Upper lobe of left lung (tissue), 6 donors: ENCODE results near the gene GJB6. TPM values are rescaled to one million over a fixed set of nuclear protein-coding genes. Genes with fewer than 3 reads are reported as not detected.
"Not testable (repeated sequence)": the region's sequence is repeated elsewhere in the genome, so short reads cannot be mapped to it uniquely, and the experiment has no call there.

Source experiments
- ATAC-seq, 2 donors: fragments of 200-7000 bp; cut with Tn5 transposase; one replicate each; pipeline ENCODE4 v1.9.1; 2022; ENCODE audit warnings: mild to moderate bottlenecking in 2 of 2, moderate library complexity in 2 of 2; ENCODE audit not compliant: low FRiP score in 2 of 2
- DNase-seq, 2 donors: peaks; one replicate each; pipeline ENCODE4 v3.0.0-alpha.2; 2019 to 2020
- H3K27ac ChIP-seq, 4 donors: fragments of 200-600 bp; sonication (generic); one replicate each; pipeline ENCODE4 v1.5.1; 2016 to 2019
- H3K27me3 ChIP-seq, 4 donors: fragments of 200-600 bp; sonication (generic); one replicate each; pipeline ENCODE4 v1.5.1; 2017 to 2019
- H3K36me3 ChIP-seq, 4 donors: fragments of 200-600 bp; sonication (generic); one replicate each; pipeline ENCODE4 v1.5.1; 2016 to 2019
- H3K4me1 ChIP-seq, 4 donors: fragments of 200-600 bp; sonication (generic); one replicate each; pipeline ENCODE4 v1.5.1; 2018 to 2019
- H3K4me3 ChIP-seq, 4 donors: fragments of 200-600 bp; sonication (generic); one replicate each; pipeline ENCODE4 v1.5.1; 2017 to 2019; ENCODE audit warnings: mild to moderate bottlenecking in 2 of 4, moderate library complexity in 1 of 4
- H3K9me3 ChIP-seq, 4 donors: fragments of 200-600 bp; sonication (generic); one replicate each; pipeline ENCODE4 v1.5.1; 2018 to 2019
- CTCF ChIP-seq, 6 experiments: fragments of 450-650 bp in 4 of 6; fragments of 200-600 bp in 2 of 6; sonication (generic) in 2 of 6; IDR thresholded peaks; one replicate each; pipeline ENCODE4 v1.5.1; 2016 to 2019; ENCODE audit warnings: antibody characterized with exemption in 6 of 6
- EP300 ChIP-seq, 4 donors: sonication (generic); formaldehyde crosslinking; IDR thresholded peaks; one replicate each; pipeline ENCODE4 v1.5.1; 2017; ENCODE audit warnings: antibody characterized with exemption in 4 of 4, control low read depth in 2 of 4
- POLR2A ChIP-seq, 4 donors: fragments of 450-650 bp; IDR thresholded peaks; one replicate each; pipeline ENCODE4 v1.5.1; 2016 to 2017; ENCODE audit warnings: antibody characterized with exemption in 4 of 4, mild to moderate bottlenecking in 2 of 4
- POLR2AphosphoS5 ChIP-seq, 2 donors: sonication (generic); formaldehyde crosslinking; IDR thresholded peaks; one replicate each; pipeline ENCODE4 v1.5.1; 2017; ENCODE audit warnings: antibody characterized with exemption in 2 of 2
- WGBS, 2 donors: methylation state at CpG; one replicate each; pipeline ENCODE4 v1.1.5; 2017 to 2018; 5-methylcytosine and 5-hydroxymethylcytosine counted together
- total RNA-seq, 6 donors: library from RNA; depleted of rRNA in 4 of 6; stranded (reverse); fragments of >200 nt in 4 of 6; gene quantifications; one replicate each; pipeline versions ENCODE4 v1.1.0 to v1.2.1, GENCODE V29; 2016 to 2021
- donor health status: DM: no; HTN: no; CAD: no; lungs with moderate emphysema.
- donor health status: DM: no; HTN: yes; CAD: no; lungs with severe emphysema.

GJB6 gene
- total RNA-seq = not detected

- peaks cover 9 to 13% (median 12%) of the 10 kb centered on the region in 4 donors for H3K4me1 ChIP-seq
- no peak for TF ChIP-seq EP300 (IDR thresholded peaks at IDR 0.05)
- no peak for TF ChIP-seq POLR2AphosphoS5 (IDR thresholded peaks at IDR 0.05)
- TF ChIP-seq POLR2A (IDR thresholded peaks at IDR 0.05) = no peak
- no peak for TF ChIP-seq CTCF (IDR thresholded peaks at IDR 0.05)
- WGBS, 2 donors = 1 to 8% methylated on average over 11 to 24 of the region's 85 CpGs
- peak within 1 kb of the TSS in 3 of 4 donors; percentile 34 to 43 (median 40) for H3K4me3 ChIP-seq
- peaks cover 0 to 22% (median 8%) of the 10 kb centered on the region in 4 donors for H3K27me3 ChIP-seq
- ATAC-seq (peak in 1 of 2 donors; percentile 42), DNase-seq (peak in 1 of 2 donors; percentile 88)
- H3K27ac ChIP-seq = no peak within 1 kb of the TSS
- H3K36me3 ChIP-seq = no peaks in the 10 kb centered on the region
- no peaks in the 10 kb centered on the region for H3K9me3 ChIP-seq
Measured at GRCh38 chr13:20231839-20232555, at the start of gene GJB6. GJB6 (minus strand) TSS chr13:20232319; CDS start chr13:20223480, 8,839 bp downstream.

GRCh38 chr13:20276901-20277300 is 44.8 kb upstream of the GJB6 start:
- H3K9me3 ChIP-seq, H3K27me3 ChIP-seq, H3K4me3 ChIP-seq, H3K4me1 ChIP-seq, H3K36me3 ChIP-seq, H3K27ac ChIP-seq, ATAC-seq, DNase-seq: not testable (repeated sequence)
- WGBS, 2 donors = 76 to 87% methylated on average over 5 of the region's 5 CpGs

- no peaks in the 10 kb centered on the region for H3K36me3 ChIP-seq
- DNase-seq (peak in 1 of 2 donors; percentile 47), ATAC-seq (no peak)
- 68 to 74% methylated on average over 4 of the region's 4 CpGs for WGBS, 2 donors
- TF ChIP-seq POLR2AphosphoS5 (IDR thresholded peaks at IDR 0.05) (no peak), CTCF (IDR thresholded peaks at IDR 0.05) (no peak), EP300 (IDR thresholded peaks at IDR 0.05) (no peak), POLR2A (IDR thresholded peaks at IDR 0.05) (no peak)
- H3K27ac ChIP-seq = no peak overlapping the region
- H3K4me1 ChIP-seq = no peaks in the 10 kb centered on the region
- no peaks in the 10 kb centered on the region for H3K9me3 ChIP-seq
- no peak overlapping the region for H3K4me3 ChIP-seq
- no peaks in the 10 kb centered on the region for H3K27me3 ChIP-seq
Measured at GRCh38 chr13:20274466-20274865, 42.3 kb upstream of the GJB6 start.

- DNase-seq (no peak), ATAC-seq (no peak)
- no peaks in the 10 kb centered on the region for H3K4me1 ChIP-seq
- H3K27ac ChIP-seq = no peak overlapping the region
- no peaks in the 10 kb centered on the region for H3K36me3 ChIP-seq
- no peaks in the 10 kb centered on the region for H3K9me3 ChIP-seq
- H3K4me3 ChIP-seq = no peak overlapping the region
- 64 to 71% methylated on average over 17 of the region's 17 CpGs for WGBS, 2 donors
- TF ChIP-seq POLR2AphosphoS5 (IDR thresholded peaks at IDR 0.05) (no peak), POLR2A (IDR thresholded peaks at IDR 0.05) (no peak)
- no peaks in the 10 kb centered on the region for H3K27me3 ChIP-seq
Measured at GRCh38 chr13:20272588-20273171, 40.6 kb upstream of the GJB6 start.

- H3K9me3 ChIP-seq = no peaks in the 10 kb centered on the region
- no peaks in the 10 kb centered on the region for H3K27me3 ChIP-seq
- no peak overlapping the region for H3K27ac ChIP-seq
- DNase-seq (no peak), ATAC-seq (no peak)
- H3K36me3 ChIP-seq = no peaks in the 10 kb centered on the region
- no peak overlapping the region for H3K4me3 ChIP-seq
- H3K4me1 ChIP-seq = no peaks in the 10 kb centered on the region
- no peak for TF ChIP-seq EP300 (IDR thresholded peaks at IDR 0.05)
- no peak for TF ChIP-seq CTCF (IDR thresholded peaks at IDR 0.05)
- TF ChIP-seq POLR2AphosphoS5 (IDR thresholded peaks at IDR 0.05) = no peak
- TF ChIP-seq POLR2A (IDR thresholded peaks at IDR 0.05) = no peak
- WGBS, 2 donors = 81 to 87% methylated on average over 2 of the region's 2 CpGs
Measured at GRCh38 chr13:20272104-20272503, 40.0 kb upstream of the GJB6 start.
